Activated T-cell treated with anti-CD3 and anti-CD28 coated beads, Interleukin-2, amount 50 U/mL, for 4 hours (primary cell): ENCODE data around the gene DLEC1. TPM values are rescaled to one million over a fixed set of nuclear protein-coding genes. Genes with fewer than 3 reads are reported as not detected.

Source experiments
- ATAC-seq, 2 donors: fragments of 200-7000 bp; cut with Tn5 transposase; one replicate each; pipeline ENCODE4 v1.10.0; 2021
- DNase-seq: peaks from one replicate; pipeline ENCODE4 v3.0.0-alpha.2; 2020
- H3K27me3 Mint-ChIP-seq: one replicate; pipeline ENCODE4 v1.8.0; 2021; ENCODE audit warnings: low read depth, mixed read lengths
- H3K36me3 Mint-ChIP-seq: one replicate; pipeline ENCODE4 v1.8.0; 2022; ENCODE audit warnings: mixed read lengths; ENCODE audit not compliant: insufficient read depth
- H3K4me1 Mint-ChIP-seq: one replicate; pipeline ENCODE4 v1.8.0; 2021; ENCODE audit warnings: low read depth, mixed read lengths
- H3K4me3 Mint-ChIP-seq: one replicate; pipeline ENCODE4 v1.8.0; 2021; ENCODE audit warnings: mild to moderate bottlenecking, moderate library complexity, mixed read lengths
- H3K9me3 Mint-ChIP-seq: one replicate; pipeline ENCODE4 v1.8.0; 2021; ENCODE audit warnings: mixed read lengths
- total RNA-seq, 3 donors: library from RNA; stranded (reverse); gene quantifications; one replicate each; pipeline ENCODE4 v1.2.1, GENCODE V29; 2021

Gene DLEC1
- total RNA-seq, 3 donors from 2014 or later = 0.05 to 0.16 (median 0.08) TPM

DNA sequence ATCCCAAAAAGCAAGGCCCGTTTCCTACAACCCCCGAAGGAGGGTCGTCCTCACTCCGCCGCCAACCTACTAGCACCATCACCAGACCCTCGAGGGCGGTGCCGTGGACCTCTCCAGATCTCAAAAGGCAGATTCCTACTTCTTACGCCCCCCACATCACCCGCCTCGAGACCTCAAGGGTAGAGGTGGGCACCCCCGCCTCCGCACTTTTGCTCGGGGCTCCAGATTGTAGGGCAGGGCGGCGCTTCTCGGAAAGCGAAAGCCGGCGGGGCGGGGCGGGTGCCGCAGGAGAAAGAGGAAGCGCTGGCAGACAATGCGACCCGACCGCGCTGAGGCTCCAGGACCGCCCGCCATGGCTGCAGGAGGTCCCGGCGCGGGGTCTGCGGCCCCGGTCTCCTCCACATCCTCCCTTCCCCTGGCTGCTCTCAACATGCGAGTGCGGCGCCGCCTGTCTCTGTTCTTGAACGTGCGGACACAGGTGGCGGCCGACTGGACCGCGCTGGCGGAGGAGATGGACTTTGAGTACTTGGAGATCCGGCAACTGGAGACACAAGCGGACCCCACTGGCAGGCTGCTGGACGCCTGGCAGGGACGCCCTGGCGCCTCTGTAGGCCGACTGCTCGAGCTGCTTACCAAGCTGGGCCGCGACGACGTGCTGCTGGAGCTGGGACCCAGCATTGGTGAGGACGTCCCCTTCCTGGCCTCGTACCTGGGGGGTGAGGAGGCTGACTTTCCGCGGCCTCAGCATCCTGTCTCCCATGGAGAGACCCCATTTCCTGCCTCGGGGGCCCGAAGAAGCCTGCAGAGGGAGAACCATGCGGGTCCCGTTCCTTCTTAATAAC, 99.6 kb downstream of the DLEC1 start, which contains the start of gene MYD88:
Gene MYD88 (plus strand): TSS at position 313 of the 842 bp plus-strand sequence. CDS start 40 bp downstream, at position 353.
- Mint-ChIP-seq H3K4me1 (peaks cover 58% of the 10 kb centered on the region), H3K27me3 (no peaks in the 10 kb centered on the region), H3K4me3 (peak within 1 kb of the TSS; percentile 86), H3K9me3 (no peaks in the 10 kb centered on the region), H3K36me3 (peaks cover 15% of the 10 kb centered on the region)
- ATAC-seq (peak; percentile 57 to 58), DNase-seq (peak; percentile 83)

DNA sequence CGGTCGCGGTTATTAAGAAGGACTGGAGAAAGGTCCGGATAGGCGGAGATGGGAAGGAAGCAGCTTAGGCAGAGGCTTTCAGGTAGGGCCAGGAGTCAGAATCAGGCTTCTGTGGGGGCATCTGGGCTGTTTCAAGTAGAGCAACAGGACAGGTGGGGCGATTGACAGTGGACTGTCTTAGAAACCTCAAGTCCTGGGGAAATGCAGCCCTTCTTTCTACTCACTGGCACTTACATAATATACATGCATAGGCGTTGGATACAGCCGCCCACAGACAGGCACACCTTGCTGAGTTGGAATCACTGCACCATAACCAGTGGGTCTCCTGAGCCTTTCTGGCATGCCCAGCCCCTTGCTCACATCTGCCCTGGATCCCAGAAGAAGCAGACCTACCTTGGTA, 100.2 kb downstream of the DLEC1 start:
- peaks cover 53% of the 10 kb centered on the region for H3K4me1 Mint-ChIP-seq
- peaks cover 15% of the 10 kb centered on the region for H3K36me3 Mint-ChIP-seq
- no peaks in the 10 kb centered on the region for H3K27me3 Mint-ChIP-seq
- H3K4me3 Mint-ChIP-seq = peak overlapping the region; percentile 86
- DNase-seq = no peak
- no peak for ATAC-seq
- H3K9me3 Mint-ChIP-seq = no peaks in the 10 kb centered on the region

- Mint-ChIP-seq H3K4me1 (peaks cover 50% of the 10 kb centered on the region), H3K27me3 (no peaks in the 10 kb centered on the region), H3K4me3 (peak overlapping the region; percentile 86), H3K36me3 (peaks cover 15% of the 10 kb centered on the region), H3K9me3 (no peaks in the 10 kb centered on the region)
- ATAC-seq (no peak), DNase-seq (no peak)
These were observed 100.6 kb downstream of the DLEC1 start for GRCh38 chr3:38139652-38140051.

DNA sequence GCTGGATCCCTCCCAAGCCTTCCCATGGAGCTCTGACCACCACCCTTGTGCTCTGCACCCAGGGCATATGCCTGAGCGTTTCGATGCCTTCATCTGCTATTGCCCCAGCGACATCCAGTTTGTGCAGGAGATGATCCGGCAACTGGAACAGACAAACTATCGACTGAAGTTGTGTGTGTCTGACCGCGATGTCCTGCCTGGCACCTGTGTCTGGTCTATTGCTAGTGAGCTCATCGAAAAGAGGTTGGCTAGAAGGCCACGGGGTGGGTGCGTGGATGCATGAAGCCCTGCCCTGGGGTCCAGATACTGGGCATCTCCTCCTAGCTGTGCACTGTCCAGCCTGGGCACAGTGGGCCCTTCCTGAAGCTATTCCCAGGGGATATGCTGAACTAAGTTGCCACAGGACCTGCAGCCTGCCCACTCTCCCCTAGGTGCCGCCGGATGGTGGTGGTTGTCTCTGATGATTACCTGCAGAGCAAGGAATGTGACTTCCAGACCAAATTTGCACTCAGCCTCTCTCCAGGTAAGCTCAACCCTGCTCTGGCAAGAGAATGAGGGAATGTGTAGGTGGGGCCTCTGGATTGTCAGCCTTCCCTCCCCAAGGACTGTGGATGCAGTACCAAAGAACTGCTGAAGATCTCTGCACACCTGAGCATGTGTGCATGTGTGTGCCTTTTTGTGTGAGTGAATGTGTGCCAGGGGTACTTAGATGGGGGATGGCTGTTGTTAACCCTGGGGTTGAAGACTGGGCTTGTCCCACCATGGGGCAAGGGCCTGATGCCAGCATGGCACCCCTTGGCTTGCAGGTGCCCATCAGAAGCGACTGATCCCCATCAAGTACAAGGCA, 101.5 kb downstream of the DLEC1 start:
- peaks cover 11% of the 10 kb centered on the region for H3K36me3 Mint-ChIP-seq
- DNase-seq (no peak), ATAC-seq (no peak)
- H3K9me3 Mint-ChIP-seq = peaks cover 3% of the 10 kb centered on the region
- H3K27me3 Mint-ChIP-seq = no peaks in the 10 kb centered on the region
- H3K4me3 Mint-ChIP-seq = peak overlapping the region; percentile 86
- H3K4me1 Mint-ChIP-seq = peaks cover 42% of the 10 kb centered on the region

- no peak for ATAC-seq
- Mint-ChIP-seq H3K27me3 (no peaks in the 10 kb centered on the region), H3K4me1 (peaks cover 35% of the 10 kb centered on the region), H3K4me3 (no peak overlapping the region), H3K9me3 (peaks cover 11% of the 10 kb centered on the region), H3K36me3 (peaks cover 11% of the 10 kb centered on the region)
- no peak for DNase-seq
These were observed 102.4 kb downstream of the DLEC1 start for GRCh38 chr3:38141173-38141951.

DNA sequence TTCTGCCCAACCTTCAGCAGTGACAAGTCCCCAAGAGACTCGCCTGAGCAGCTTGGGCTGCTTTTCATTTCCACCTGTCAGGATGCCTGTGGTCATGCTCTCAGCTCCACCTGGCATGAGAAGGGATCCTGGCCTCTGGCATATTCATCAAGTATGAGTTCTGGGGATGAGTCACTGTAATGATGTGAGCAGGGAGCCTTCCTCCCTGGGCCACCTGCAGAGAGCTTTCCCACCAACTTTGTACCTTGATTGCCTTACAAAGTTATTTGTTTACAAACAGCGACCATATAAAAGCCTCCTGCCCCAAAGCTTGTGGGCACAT, 102.9 kb downstream of the DLEC1 start:
- Mint-ChIP-seq H3K9me3 (peaks cover 16% of the 10 kb centered on the region), H3K4me1 (peaks cover 35% of the 10 kb centered on the region), H3K36me3 (peaks cover 11% of the 10 kb centered on the region)

DNA sequence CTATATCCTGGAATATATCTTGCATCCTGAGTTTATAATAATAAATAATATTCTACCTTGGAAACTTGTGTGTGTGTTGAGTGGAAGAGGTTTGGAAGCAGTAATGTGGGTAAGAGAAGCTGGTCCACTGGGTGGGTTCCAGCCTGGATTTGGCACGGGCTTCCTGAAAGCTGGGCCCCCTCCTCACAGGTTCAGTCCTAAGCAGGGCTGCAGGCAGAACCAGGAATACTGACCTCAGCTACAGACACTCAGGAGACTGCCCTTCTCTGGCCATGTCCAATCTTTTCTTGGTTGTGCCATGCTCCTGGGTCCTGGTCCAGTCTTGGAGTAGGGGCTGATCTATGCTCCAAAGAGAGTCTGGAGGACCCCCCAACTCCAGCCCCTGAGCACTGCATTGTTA, 104.0 kb downstream of the DLEC1 start:
- Mint-ChIP-seq H3K9me3 (peaks cover 26% of the 10 kb centered on the region), H3K4me1 (peaks cover 29% of the 10 kb centered on the region), H3K4me3 (no peak overlapping the region), H3K27me3 (no peaks in the 10 kb centered on the region), H3K36me3 (peaks cover 11% of the 10 kb centered on the region)
- DNase-seq (no peak), ATAC-seq (no peak)

More for the DNA sequence above, 102.9 kb downstream of the DLEC1 start:
- H3K4me3 Mint-ChIP-seq = no peak overlapping the region
- no peak for ATAC-seq
- no peaks in the 10 kb centered on the region for H3K27me3 Mint-ChIP-seq
- DNase-seq = no peak

DNA sequence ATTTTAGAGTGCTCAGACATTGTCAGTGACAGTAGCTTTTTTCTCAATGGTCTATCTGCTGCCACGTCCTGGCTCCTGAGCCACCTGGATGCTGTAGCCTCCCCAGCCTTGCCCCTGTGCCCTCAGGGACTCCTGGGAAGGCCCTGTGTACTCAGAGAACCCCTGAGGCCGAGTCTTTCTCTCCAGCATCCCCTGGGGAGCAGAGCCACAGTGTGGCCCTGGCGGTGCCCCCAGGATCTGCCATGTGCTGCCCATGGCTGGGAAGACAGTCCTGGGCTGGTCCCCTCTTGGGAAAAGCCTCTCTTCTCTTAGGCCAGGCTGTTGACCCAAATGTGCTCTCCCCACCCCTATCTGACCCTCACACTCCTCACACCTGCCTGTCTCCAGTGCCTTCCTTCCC, 104.5 kb downstream of the DLEC1 start:
- DNase-seq (no peak), ATAC-seq (no peak)
- Mint-ChIP-seq H3K27me3 (no peaks in the 10 kb centered on the region), H3K4me3 (no peak overlapping the region), H3K9me3 (peaks cover 26% of the 10 kb centered on the region), H3K36me3 (peaks cover 11% of the 10 kb centered on the region), H3K4me1 (peaks cover 26% of the 10 kb centered on the region)

GRCh38 chr3:38146504-38146903, 107.5 kb downstream of the DLEC1 start:
- peaks cover 26% of the 10 kb centered on the region for H3K9me3 Mint-ChIP-seq
- H3K36me3 Mint-ChIP-seq = peaks cover 4% of the 10 kb centered on the region
- DNase-seq (no peak), ATAC-seq (no peak)
- peaks cover 18% of the 10 kb centered on the region for H3K4me1 Mint-ChIP-seq
- no peaks in the 10 kb centered on the region for H3K27me3 Mint-ChIP-seq
- no peak overlapping the region for H3K4me3 Mint-ChIP-seq

DNA sequence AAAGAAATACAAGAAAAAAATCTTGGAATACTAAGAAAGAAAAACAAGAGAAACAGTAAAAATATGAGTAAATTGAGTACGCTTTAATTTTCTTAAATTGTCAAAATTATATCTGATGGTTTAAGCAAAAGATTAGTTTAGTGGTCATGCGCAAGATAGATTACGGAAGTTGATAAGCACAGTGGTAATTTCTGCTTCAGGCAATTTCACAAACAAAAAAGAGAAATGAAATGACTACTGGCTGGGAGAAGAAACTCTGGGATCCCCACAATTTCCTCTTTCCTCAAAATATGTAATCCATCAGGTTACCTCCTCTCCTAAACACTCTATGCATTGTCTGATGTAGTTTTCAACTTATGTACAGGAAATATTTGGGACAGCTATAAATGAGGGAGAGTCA, 108.4 kb downstream of the DLEC1 start:
- H3K27me3 Mint-ChIP-seq = no peaks in the 10 kb centered on the region
- ATAC-seq (no peak), DNase-seq (no peak)
- no peaks in the 10 kb centered on the region for H3K36me3 Mint-ChIP-seq
- H3K4me1 Mint-ChIP-seq = peaks cover 24% of the 10 kb centered on the region
- H3K4me3 Mint-ChIP-seq = no peak overlapping the region
- H3K9me3 Mint-ChIP-seq = peaks cover 26% of the 10 kb centered on the region

GRCh38 chr3:38148311-38148882, 109.4 kb downstream of the DLEC1 start:
- Mint-ChIP-seq H3K9me3 (peaks cover 26% of the 10 kb centered on the region), H3K4me3 (no peak overlapping the region), H3K27me3 (no peaks in the 10 kb centered on the region), H3K4me1 (peaks cover 31% of the 10 kb centered on the region), H3K36me3 (no peaks in the 10 kb centered on the region)
- ATAC-seq (no peak), DNase-seq (no peak)

- H3K27me3 Mint-ChIP-seq = no peaks in the 10 kb centered on the region
- ATAC-seq (no peak), DNase-seq (no peak)
- no peak overlapping the region for H3K4me3 Mint-ChIP-seq
- no peaks in the 10 kb centered on the region for H3K36me3 Mint-ChIP-seq
- peaks cover 43% of the 10 kb centered on the region for H3K4me1 Mint-ChIP-seq
- H3K9me3 Mint-ChIP-seq = peaks cover 26% of the 10 kb centered on the region
These were observed 110.7 kb downstream of the DLEC1 start for GRCh38 chr3:38149708-38150107.

- Mint-ChIP-seq H3K4me1 (peaks cover 49% of the 10 kb centered on the region), H3K4me3 (no peak overlapping the region), H3K9me3 (peaks cover 18% of the 10 kb centered on the region), H3K36me3 (no peaks in the 10 kb centered on the region), H3K27me3 (no peaks in the 10 kb centered on the region)
- ATAC-seq = no peak
- no peak for DNase-seq
These were observed 111.9 kb downstream of the DLEC1 start for GRCh38 chr3:38150780-38151528.
